HFFc6 (cell line): ENCODE data around the gene APCDD1. TPM values are rescaled to one million over a fixed set of nuclear protein-coding genes. Genes with fewer than 3 reads are reported as not detected.
A peak's percentile ranks its signal among the peaks of the same experiment; 100 is the strongest.

Experiments used
- DNase-seq: peaks from one replicate; pipeline ENCODE4 v3.0.0-alpha.2; 2018
- H3K27ac Mint-ChIP-seq: 2 replicates; pipeline ENCODE4 v1.8.0; 2020; ENCODE audit warnings: mild to moderate bottlenecking, mixed read lengths
- H3K27me3 Mint-ChIP-seq: 2 replicates; pipeline ENCODE4 v1.8.0; 2021; ENCODE audit warnings: mild to moderate bottlenecking, moderate library complexity, mixed read lengths; ENCODE audit not compliant: insufficient read depth
- H3K36me3 Mint-ChIP-seq: 2 replicates; pipeline ENCODE4 v1.8.0; 2021; ENCODE audit warnings: low read depth, mixed read lengths
- H3K4me1 Mint-ChIP-seq: 2 replicates; pipeline ENCODE4 v1.8.0; 2020; ENCODE audit warnings: low read depth, mixed read lengths
- H3K4me3 Mint-ChIP-seq: 2 replicates; pipeline ENCODE4 v1.8.0; 2020; ENCODE audit warnings: mild to moderate bottlenecking, moderate library complexity, mixed read lengths
- H3K9me3 Mint-ChIP-seq: 2 replicates; pipeline ENCODE4 v1.8.0; 2020; ENCODE audit warnings: mild to moderate bottlenecking, mixed read lengths
- total RNA-seq, 6 experiments: library from RNA; stranded (reverse); fragmentation: NEBNext Ultra II Directional; extraction: Animal tissue kit (Norgen Biotek cat#: 25700); gene quantifications; 2 replicates in 1 of 6; 3 replicates in 5 of 6; pipeline ENCODE4 v1.2.3, GENCODE V29; 2021
- TF ChIP-seq, protein P1 (sequence below): fragments of 200-600 bp; sonication (generic); IDR thresholded peaks from 2 replicates; pipeline ENCODE4 v1.5.0; 2021; ENCODE audit warnings: antibody characterized with exemption, mild to moderate bottlenecking

The APCDD1 gene
- total RNA-seq, 6 experiments from 2014 or later: 0.12 TPM; not detected in 5

DNA sequence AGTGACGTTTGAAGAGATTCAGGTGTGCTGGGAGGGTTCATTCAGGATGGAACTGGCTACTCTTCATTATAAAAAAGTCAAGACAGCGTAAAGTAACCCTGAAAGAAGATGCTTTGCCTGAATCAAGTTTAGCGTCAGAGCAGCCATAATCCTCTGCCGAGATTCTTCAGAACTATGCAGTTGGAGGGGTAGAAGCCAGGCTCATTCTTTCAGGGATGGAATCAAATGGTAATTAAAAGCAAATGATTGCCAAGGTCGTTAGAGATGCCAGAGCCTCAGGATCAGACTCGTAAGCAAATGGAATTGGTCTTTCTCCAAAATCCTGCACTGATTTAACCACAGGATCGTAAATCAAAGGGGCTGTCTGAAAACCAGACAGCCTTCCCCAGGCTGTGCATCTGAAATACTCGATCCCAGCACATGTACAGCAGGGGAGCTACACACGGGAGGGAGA is 21.9 kb downstream of the APCDD1 start:
- H3K4me3 Mint-ChIP-seq: no peak overlapping the region
- peaks cover 13% of the 10 kb centered on the region for H3K4me1 Mint-ChIP-seq
- no peaks in the 10 kb centered on the region for H3K36me3 Mint-ChIP-seq
- DNase-seq: peak; percentile 1
- TF ChIP-seq, protein P1, sequence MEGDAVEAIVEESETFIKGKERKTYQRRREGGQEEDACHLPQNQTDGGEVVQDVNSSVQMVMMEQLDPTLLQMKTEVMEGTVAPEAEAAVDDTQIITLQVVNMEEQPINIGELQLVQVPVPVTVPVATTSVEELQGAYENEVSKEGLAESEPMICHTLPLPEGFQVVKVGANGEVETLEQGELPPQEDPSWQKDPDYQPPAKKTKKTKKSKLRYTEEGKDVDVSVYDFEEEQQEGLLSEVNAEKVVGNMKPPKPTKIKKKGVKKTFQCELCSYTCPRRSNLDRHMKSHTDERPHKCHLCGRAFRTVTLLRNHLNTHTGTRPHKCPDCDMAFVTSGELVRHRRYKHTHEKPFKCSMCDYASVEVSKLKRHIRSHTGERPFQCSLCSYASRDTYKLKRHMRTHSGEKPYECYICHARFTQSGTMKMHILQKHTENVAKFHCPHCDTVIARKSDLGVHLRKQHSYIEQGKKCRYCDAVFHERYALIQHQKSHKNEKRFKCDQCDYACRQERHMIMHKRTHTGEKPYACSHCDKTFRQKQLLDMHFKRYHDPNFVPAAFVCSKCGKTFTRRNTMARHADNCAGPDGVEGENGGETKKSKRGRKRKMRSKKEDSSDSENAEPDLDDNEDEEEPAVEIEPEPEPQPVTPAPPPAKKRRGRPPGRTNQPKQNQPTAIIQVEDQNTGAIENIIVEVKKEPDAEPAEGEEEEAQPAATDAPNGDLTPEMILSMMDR: no peak
- peaks cover 43% of the 10 kb centered on the region for H3K27me3 Mint-ChIP-seq
- H3K9me3 Mint-ChIP-seq: no peaks in the 10 kb centered on the region
- H3K27ac Mint-ChIP-seq: no peak overlapping the region

DNA sequence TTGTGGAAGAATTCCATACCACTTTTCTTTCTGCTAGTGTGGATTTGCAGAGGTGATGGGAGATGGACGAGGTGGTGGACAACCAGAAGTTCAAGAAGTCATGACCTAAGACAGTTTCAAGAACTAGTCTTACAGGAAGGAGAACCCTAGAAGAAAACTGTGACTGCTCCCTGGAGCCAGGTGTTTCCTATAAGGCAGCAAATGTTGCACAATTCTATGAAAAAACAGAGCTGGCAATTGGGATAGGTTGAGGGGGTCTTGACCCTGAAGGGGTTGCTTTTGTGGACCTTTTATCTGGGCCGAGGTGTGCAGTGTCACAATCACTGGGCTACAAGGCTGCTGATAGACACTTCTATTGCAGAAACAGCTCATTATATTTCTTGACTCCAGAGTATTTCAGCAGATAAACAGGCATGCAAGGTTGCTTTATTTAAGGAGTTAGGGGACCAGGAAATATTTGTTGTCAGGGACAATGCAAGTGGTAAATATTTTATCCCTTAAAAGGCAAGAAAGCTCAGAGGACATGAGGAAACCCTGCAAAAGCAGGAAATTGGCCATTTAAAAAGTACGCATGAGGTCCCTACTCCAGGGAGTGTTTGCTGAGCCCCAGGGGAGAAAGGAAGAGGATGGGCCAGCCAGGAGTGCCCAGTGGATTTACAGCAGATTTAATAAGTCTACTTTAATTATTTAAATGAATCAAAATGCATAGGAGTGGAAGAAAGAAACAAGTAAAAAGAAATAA is 22.9 kb downstream of the APCDD1 start:
- no peak overlapping the region for H3K27ac Mint-ChIP-seq
- peaks cover 37% of the 10 kb centered on the region for H3K27me3 Mint-ChIP-seq
- no peaks in the 10 kb centered on the region for H3K36me3 Mint-ChIP-seq
- H3K9me3 Mint-ChIP-seq: no peaks in the 10 kb centered on the region
- TF ChIP-seq, protein P1: no peak
- H3K4me3 Mint-ChIP-seq: no peak overlapping the region
- no peak for DNase-seq
- peaks cover 13% of the 10 kb centered on the region for H3K4me1 Mint-ChIP-seq

DNA sequence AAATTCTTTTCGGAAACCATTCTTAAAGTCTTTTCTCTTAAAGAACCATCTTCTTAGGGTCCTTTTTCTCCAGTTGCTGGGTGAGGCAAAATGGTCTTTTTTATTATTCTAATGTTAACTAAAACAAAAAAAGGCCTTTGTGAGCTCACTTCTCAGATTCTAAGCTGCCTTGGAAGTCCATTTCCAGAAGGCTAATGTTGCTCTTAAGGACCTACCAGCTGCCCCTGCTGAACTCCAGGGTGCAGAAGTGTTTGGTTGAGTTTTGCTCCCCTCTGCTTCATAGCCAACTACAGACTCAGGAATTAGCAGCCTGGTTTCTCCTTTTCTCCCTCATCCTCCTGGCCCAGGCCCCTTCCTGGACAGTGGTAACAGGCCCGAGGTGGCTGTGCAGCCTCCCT is 23.4 kb downstream of the APCDD1 start:
- H3K4me1 Mint-ChIP-seq: peaks cover 13% of the 10 kb centered on the region
- DNase-seq: no peak
- no peaks in the 10 kb centered on the region for H3K9me3 Mint-ChIP-seq
- H3K27ac Mint-ChIP-seq: no peak overlapping the region
- no peak overlapping the region for H3K4me3 Mint-ChIP-seq
- H3K36me3 Mint-ChIP-seq: no peaks in the 10 kb centered on the region
- TF ChIP-seq, protein P1: no peak
- peaks cover 37% of the 10 kb centered on the region for H3K27me3 Mint-ChIP-seq

DNA sequence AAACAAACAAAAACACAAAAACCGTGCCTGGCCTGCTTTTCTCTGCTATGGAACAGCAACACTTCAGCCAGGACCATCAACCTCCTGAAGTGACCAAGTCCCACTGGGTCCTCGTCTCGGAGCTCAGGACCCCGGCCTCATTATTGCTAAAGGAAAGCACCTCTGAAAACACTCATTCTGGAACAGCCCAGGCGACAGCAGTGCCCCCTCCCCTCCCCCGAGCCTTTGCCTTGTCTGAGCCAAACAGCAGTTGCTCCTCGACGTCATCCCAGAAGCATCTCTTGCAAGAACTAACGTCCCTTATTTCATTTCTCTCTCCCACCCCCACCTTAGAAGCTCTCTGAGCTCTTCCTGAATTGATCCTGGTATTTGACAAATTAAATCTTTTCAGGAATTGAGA is 27.4 kb downstream of the APCDD1 start:
- no peak overlapping the region for H3K27ac Mint-ChIP-seq
- peaks cover 2% of the 10 kb centered on the region; the same call in 1 of the 2 replicates for H3K4me1 Mint-ChIP-seq
- H3K36me3 Mint-ChIP-seq: no peaks in the 10 kb centered on the region
- TF ChIP-seq, protein P1: no peak
- H3K4me3 Mint-ChIP-seq: no peak overlapping the region
- no peak for DNase-seq
- no peaks in the 10 kb centered on the region for H3K9me3 Mint-ChIP-seq
- peaks cover 23% of the 10 kb centered on the region for H3K27me3 Mint-ChIP-seq

DNA sequence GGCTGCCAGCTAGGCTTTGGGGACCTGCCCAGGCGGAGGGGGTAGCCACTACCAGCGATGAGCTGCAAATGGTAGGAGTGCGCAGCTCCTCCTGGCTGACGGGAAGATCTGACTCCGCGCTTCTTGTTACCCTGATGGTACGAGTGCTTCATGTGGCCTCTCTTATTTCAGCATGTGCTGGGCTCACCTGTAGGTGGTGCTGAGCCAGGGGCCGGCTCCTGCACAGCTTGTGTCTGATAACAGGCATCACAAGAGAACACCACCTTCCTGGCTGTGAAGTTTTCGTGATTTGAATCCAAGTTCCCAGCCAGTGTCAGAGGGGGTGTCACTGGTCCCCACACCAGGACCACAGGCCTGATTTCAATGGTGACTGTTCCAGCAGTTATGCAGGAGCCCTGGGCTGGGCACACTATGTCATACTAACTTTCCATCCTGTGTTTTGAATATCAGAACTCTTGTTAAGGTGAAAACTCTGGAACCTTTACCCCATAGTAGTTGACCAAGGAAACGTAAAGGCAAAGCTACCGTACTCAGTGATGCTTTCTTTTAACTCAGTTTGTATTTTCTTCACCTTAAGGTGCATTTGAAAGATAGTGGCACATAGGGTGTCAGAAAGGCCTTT is 28.0 kb downstream of the APCDD1 start:
- Mint-ChIP-seq H3K27ac (no peak overlapping the region), H3K9me3 (no peaks in the 10 kb centered on the region), H3K36me3 (no peaks in the 10 kb centered on the region), H3K4me3 (no peak overlapping the region), H3K4me1 (no peaks in the 10 kb centered on the region), H3K27me3 (peaks cover 29% of the 10 kb centered on the region)
- TF ChIP-seq, protein P1: no peak
- DNase-seq: no peak
